ENCODE results near the gene TCF7L1.

- TF ChIP-seq CTCF (conservative IDR thresholded peaks at IDR 0.05) (no peak), EZH2 (IDR thresholded peaks at IDR 0.05; ENCODE audit: low read depth) (no peak)
These were observed 197.8 kb downstream of the TCF7L1 start for GRCh38 chr2:85330839-85331636.
